NB4 (cell line): ENCODE results near the gene ATP2B3.

Experiments used
- DNase-seq: peaks from one replicate; pipeline ENCODE4 v3.0.0; 2010; ENCODE audit warnings: low read depth
- H3K4me3 ChIP-seq: one replicate; pipeline ENCODE4 v1.5.1; 2011; ENCODE audit warnings: mild to moderate bottlenecking, low read depth, low read length, moderate library complexity
- MYC ChIP-seq: IDR thresholded peaks from 2 replicates; pipeline ENCODE4 v1.6.1; 2011; ENCODE audit warnings: low read depth, low read length
- POLR2A ChIP-seq: IDR thresholded peaks from 2 replicates; pipeline ENCODE4 v1.6.1; 2011; ENCODE audit warnings: mild to moderate bottlenecking; ENCODE audit not compliant: insufficient read length; ENCODE audit errors: extremely low read depth
- TF ChIP-seq, protein P1 (sequence below): IDR thresholded peaks from one replicate; pipeline ENCODE4 v1.5.1; 2012; ENCODE audit warnings: low read depth, low read length
- TF ChIP-seq, protein P2 (sequence below): IDR thresholded peaks from 2 replicates; pipeline ENCODE4 v1.6.1; 2011; ENCODE audit warnings: low read depth, low read length

The ATP2B3 gene

DNA sequence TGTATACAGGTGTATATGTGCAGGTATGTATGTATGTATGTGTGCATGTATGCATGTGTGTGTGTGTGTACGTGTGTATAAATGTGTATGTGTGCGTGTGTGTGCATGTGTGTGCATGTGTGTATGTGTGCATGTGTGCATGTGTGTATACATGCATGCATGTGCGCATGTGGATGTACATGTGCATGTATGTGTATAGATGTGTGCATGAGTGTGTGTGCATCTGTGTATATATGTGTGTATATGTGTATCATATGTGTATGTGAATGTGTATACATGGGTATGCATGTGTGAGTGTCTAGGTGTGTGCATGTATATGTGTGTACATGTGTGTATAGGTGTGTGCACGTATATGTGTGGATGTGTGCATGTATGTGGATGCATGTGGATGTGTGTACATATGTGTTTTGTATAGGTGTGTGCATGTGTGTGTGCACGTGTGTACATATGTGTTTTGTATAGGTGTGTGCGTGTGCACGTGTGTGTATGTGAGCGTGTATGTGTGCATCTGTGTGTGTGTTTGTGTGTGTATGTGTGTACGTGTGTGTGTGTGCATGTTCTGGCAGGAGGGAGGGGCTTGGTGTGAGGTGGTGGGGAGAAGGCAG, 16.7 kb upstream of the ATP2B3 start:
- no peak overlapping the region for H3K4me3 ChIP-seq
- DNase-seq, result no peak
- TF ChIP-seq, protein P1, sequence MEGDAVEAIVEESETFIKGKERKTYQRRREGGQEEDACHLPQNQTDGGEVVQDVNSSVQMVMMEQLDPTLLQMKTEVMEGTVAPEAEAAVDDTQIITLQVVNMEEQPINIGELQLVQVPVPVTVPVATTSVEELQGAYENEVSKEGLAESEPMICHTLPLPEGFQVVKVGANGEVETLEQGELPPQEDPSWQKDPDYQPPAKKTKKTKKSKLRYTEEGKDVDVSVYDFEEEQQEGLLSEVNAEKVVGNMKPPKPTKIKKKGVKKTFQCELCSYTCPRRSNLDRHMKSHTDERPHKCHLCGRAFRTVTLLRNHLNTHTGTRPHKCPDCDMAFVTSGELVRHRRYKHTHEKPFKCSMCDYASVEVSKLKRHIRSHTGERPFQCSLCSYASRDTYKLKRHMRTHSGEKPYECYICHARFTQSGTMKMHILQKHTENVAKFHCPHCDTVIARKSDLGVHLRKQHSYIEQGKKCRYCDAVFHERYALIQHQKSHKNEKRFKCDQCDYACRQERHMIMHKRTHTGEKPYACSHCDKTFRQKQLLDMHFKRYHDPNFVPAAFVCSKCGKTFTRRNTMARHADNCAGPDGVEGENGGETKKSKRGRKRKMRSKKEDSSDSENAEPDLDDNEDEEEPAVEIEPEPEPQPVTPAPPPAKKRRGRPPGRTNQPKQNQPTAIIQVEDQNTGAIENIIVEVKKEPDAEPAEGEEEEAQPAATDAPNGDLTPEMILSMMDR, result no peak
- TF ChIP-seq POLR2A, result no peak
- TF ChIP-seq MYC, result no peak
- TF ChIP-seq, protein P2, sequence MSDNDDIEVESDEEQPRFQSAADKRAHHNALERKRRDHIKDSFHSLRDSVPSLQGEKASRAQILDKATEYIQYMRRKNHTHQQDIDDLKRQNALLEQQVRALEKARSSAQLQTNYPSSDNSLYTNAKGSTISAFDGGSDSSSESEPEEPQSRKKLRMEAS, result no peak

DNA sequence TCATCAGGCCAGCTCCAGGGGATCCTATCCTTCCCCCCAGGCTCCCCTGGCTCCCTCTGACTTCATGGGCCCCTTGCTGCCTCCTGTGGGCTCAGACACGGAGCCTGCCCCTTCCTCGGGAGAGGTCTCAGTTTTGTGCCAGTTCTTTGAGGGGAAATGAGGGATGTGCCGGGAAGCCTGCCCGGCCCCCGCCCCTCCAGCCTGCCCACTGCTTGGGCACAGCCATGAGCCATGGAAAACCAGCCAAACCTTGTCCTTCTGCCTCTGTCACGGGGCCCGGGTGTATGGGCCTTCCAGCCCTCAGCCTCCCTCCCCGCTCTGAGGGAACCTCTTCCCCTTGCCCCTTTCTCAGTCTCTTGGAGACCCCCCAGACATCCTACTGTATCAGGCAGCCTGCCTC, 15.9 kb upstream of the ATP2B3 start:
- TF ChIP-seq, protein P2, result no peak
- TF ChIP-seq MYC, result no peak
- TF ChIP-seq, protein P1, result no peak
- TF ChIP-seq POLR2A, result no peak
- H3K4me3 ChIP-seq, result no peak overlapping the region
- DNase-seq, result no peak

DNA sequence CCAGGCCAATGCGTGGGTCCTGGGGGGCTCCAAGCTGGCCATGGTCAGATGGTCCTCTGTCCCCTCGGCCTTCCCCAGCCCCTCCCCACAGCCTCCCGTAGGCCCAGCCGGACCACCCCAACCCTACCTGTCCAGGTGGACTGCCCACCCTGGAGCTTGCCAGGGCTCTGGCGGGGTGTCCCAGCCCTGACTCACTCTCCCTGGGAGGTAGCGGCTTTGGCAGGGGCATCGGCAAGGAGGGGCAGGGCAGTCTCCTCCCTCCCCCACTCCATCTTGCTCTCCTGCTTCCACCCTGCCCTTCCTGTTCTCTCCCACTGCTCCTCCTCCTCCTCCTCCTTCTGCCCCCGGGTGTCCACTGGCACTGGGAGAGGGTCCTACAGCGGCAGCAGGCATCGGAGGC, 15.3 kb upstream of the ATP2B3 start:
- TF ChIP-seq, protein P1, result no peak
- TF ChIP-seq, protein P2, result no peak
- TF ChIP-seq POLR2A (no peak), MYC (no peak)
- no peak overlapping the region for H3K4me3 ChIP-seq
- DNase-seq, result no peak

DNA sequence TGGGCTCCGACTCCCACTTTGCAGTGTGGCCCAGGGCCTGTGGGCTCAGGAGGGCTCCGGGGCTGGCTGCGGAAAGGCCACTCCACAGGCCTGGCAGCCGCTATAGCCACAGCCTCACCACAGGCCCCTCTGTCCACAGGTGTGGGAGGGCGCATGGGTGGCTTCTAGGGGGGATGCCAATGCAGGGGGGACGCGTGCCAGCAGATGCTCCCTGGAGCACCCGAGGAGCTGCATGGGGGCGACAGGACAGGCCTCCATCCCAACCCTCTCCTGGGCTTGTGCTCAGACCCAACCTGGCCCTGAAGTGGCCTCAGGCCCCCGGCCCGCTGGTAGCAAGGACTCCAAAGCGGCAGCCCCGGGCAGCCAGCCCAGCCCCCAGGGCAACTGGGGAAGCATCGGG, 14.6 kb upstream of the ATP2B3 start:
- no peak for TF ChIP-seq POLR2A
- no peak for TF ChIP-seq MYC
- TF ChIP-seq, protein P2, result no peak
- TF ChIP-seq, protein P1, result no peak
- no peak for DNase-seq
- H3K4me3 ChIP-seq, result no peak overlapping the region

DNA sequence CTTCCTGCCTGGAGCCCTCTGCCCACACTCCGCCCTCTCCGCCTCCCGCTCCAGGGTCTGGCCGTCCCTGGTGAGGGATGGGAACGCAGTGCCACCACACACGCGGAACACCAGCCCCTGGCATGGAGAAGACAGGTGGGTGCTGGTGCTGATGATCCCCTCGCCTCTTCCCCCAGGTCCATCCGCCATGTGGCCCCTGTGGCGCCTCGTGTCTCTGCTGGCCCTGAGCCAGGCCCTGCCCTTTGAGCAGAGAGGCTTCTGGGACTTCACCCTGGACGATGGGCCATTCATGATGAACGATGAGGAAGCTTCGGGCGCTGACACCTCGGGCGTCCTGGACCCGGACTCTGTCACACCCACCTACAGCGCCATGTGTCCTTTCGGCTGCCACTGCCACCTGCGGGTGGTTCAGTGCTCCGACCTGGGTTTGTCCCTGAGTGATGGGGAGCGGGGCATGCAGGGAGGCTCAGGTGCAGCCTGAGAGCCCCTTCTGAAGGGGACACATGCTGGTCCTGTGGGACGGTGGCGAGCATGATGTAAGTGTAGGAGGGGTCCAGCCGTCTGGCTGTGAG, 12.9 kb upstream of the ATP2B3 start:
- no peak overlapping the region for H3K4me3 ChIP-seq
- peak; percentile 8 for DNase-seq
- no peak for TF ChIP-seq POLR2A
- TF ChIP-seq, protein P1, result no peak
- no peak for TF ChIP-seq MYC
- TF ChIP-seq, protein P2, result no peak
